Measurements from ENCODE around the gene VTI1A.

The VTI1A gene

DNA sequence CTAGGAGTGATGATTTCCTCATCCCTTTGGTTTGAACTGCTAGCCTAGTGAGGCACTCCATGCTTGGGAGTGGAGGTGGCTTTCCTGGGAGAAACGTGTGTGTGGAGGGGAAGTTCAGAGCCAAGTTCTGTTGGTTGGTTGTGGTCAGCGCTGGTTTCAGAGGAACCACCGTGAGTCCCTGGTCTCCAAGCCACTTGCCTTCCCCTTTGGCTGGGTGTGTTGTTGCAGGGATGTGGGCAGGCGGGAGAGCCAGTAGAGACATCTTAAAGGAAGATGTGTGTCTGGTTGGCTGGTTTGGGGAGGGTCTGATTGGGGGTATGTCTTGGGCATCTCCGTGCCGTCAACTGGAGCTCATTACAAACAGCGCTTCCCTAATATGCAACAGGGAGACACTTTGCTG is 372.2 kb downstream of the VTI1A start (continued):
- TF ChIP-seq ZNF18 (tag by site-specific recombination; IDR thresholded peaks at IDR 0.05) (no peak), ZFHX2 (tag by site-specific recombination; conservative IDR thresholded peaks at IDR 0.05) (no peak), ZNF398 (tag by site-specific recombination; IDR thresholded peaks at IDR 0.05) (no peak), ZNF544 (tag by site-specific recombination; IDR thresholded peaks at IDR 0.05) (no peak), ZNF354C (tag by site-specific recombination; IDR thresholded peaks at IDR 0.05; ENCODE audit: borderline replicate concordance, low read depth) (no peak), ZNF324 (tag by site-specific recombination; IDR thresholded peaks at IDR 0.05) (no peak)

GRCh38 chr10:112820320-112820719 is 373.3 kb downstream of the VTI1A start:
- no peaks in the 10 kb centered on the region for H3K4me1 ChIP-seq (ENCODE audit: control insufficient read depth, insufficient read depth, low read length)
- no peak overlapping the region for H3K4me3 ChIP-seq (ENCODE audit: low read depth, low read length)
- H3K36me3 ChIP-seq (ENCODE audit: control insufficient read depth in 2 of 2, insufficient read depth in 1 of 2, low read length in 2 of 2) = no peaks in the 10 kb centered on the region
- TF ChIP-seq ZNF248 (tag by site-specific recombination; IDR thresholded peaks at IDR 0.05) (no peak), ZNF169 (tag by site-specific recombination; IDR thresholded peaks at IDR 0.05) (no peak), ZNF184 (tag by site-specific recombination; IDR thresholded peaks at IDR 0.05) (no peak), ZNF600 (tag by site-specific recombination; IDR thresholded peaks at IDR 0.05) (no peak), ZIC2 (tag by site-specific recombination; IDR thresholded peaks at IDR 0.05) (no peak), ZNF302 (tag by site-specific recombination; IDR thresholded peaks at IDR 0.05; ENCODE audit: low read depth) (no peak), ZNF341 (tag by site-specific recombination; IDR thresholded peaks at IDR 0.05; ENCODE audit: low read depth) (no peak), ZFHX2 (tag by site-specific recombination; conservative IDR thresholded peaks at IDR 0.05) (no peak), OVOL3 (tag by site-specific recombination; IDR thresholded peaks at IDR 0.05) (no peak), ZBTB21 (tag by site-specific recombination; IDR thresholded peaks at IDR 0.05) (no peak), ZFP69B (tag by site-specific recombination; IDR thresholded peaks at IDR 0.05) (no peak), ZFP3 (tag by site-specific recombination; IDR thresholded peaks at IDR 0.05; ENCODE audit: low read depth) (no peak), ZNF121 (tag by site-specific recombination; IDR thresholded peaks at IDR 0.05) (no peak), GLI4 (tag by site-specific recombination; IDR thresholded peaks at IDR 0.05) (no peak), ZNF132 (tag by site-specific recombination; IDR thresholded peaks at IDR 0.05; ENCODE audit: borderline replicate concordance) (no peak)
- TF ChIP-seq, protein P1, sequence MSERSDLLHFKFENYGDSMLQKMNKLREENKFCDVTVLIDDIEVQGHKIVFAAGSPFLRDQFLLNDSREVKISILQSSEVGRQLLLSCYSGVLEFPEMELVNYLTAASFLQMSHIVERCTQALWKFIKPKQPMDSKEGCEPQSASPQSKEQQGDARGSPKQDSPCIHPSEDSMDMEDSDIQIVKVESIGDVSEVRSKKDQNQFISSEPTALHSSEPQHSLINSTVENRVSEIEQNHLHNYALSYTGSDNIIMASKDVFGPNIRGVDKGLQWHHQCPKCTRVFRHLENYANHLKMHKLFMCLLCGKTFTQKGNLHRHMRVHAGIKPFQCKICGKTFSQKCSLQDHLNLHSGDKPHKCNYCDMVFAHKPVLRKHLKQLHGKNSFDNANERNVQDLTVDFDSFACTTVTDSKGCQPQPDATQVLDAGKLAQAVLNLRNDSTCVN (tag by site-specific recombination; optimal IDR thresholded peaks at IDR 0.05) = no peak
- H3K27ac ChIP-seq (ENCODE audit: extremely low read depth, low read depth, low read length) = no peak overlapping the region
- ChIA-PET CTCF (interaction anchor here (0.8 kb wide), 1 partner anchor 88 kb away, joined by 3 read pairs; no protein-coding TSS in a partner anchor), POLR2A (no interaction called here)
- H3K9me3 ChIP-seq (ENCODE audit: control insufficient read depth, insufficient read depth, low read depth, low read length) = no peaks in the 10 kb centered on the region

- Histone ChIP-seq H3K4me1 (ENCODE audit: control insufficient read depth, insufficient read depth, low read length) (no peaks in the 10 kb centered on the region), H3K4me3 (ENCODE audit: low read depth, low read length) (no peak overlapping the region), H3K36me3 (ENCODE audit: control insufficient read depth in 2 of 2, insufficient read depth in 1 of 2, low read length in 2 of 2) (no peaks in the 10 kb centered on the region), H3K9me3 (ENCODE audit: control insufficient read depth, insufficient read depth, low read depth, low read length) (no peaks in the 10 kb centered on the region), H3K27ac (ENCODE audit: extremely low read depth, low read depth, low read length) (no peak overlapping the region)
- ChIA-PET POLR2A (interaction anchor here (0.7 kb wide), 1 partner anchor 14 kb away, joined by 3 read pairs; no protein-coding TSS in a partner anchor), CTCF (no interaction called here)
- no peak for TF ChIP-seq ZNF596 (tag by site-specific recombination; IDR thresholded peaks at IDR 0.05)
Measured at GRCh38 chr10:112821038-112821437, 374.0 kb downstream of the VTI1A start.
